CD4-positive, alpha-beta T cell treated with Interleukin-21 for 1 hour (primary cell): ENCODE results near the gene GPR132.
A peak's percentile ranks its signal among the peaks of the same experiment; 100 is the strongest.
"Not testable (repeated sequence)": the region's sequence is repeated elsewhere in the genome, so short reads cannot be mapped to it uniquely, and the experiment has no call there.

Experiments used
- DNase-seq: peaks from one replicate; pipeline ENCODE4 v3.0.0-alpha.2; 2020

The GPR132 gene

DNA sequence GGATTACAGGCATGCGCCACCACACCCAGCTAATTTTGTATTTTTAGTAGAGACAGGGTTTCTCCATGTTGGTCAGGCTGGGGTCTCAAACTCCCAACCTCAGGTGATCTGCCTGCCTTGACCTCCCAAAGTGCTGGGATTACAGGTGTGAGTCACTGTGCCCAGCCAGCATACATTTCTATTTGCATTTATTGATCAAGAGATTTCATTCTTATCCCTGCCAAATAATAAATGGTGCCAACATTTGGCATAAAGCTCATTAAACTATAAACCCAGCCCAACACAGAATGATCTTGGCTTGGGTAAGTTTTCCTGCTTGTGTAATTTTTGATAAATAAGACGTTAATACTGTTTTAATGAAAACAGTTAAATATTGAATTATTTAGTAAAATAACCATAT, 29.6 kb downstream of the GPR132 start:
- not testable (repeated sequence) for DNase-seq

DNA sequence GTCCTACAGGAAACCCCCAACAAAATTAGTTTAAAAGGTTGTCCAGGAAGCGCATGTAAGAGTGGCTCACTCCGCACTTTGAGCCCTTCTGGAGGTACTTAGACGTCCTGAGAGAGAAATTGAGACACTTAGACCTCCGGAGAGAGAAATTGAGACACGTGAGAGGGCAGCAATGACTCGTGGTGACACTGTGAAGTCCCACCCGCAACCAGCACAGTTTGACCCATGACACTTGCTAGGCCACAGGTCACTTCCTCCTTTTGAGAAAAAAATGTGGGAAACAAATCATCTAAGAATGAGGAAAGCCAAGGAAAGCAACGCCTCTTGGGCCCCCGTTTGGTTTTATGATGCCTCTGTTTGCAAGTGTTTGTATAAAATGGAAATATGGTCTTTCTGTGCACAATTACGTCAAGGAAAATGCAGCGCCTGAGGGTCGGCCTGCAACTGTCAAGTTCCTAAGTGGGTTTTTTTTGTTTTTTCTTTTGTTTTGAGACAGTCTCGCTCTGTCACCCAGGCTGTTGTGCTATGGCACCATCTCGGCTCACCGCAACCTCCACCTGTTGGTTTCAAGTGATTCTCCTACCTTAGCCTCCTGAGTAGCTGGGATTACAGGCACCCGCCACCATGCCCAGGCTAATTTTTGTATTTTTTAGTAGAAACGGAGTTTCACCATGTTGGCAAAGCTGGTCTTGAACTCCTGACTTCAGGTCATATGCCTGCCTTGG, 30.8 kb downstream of the GPR132 start:
- no peak for DNase-seq

DNA sequence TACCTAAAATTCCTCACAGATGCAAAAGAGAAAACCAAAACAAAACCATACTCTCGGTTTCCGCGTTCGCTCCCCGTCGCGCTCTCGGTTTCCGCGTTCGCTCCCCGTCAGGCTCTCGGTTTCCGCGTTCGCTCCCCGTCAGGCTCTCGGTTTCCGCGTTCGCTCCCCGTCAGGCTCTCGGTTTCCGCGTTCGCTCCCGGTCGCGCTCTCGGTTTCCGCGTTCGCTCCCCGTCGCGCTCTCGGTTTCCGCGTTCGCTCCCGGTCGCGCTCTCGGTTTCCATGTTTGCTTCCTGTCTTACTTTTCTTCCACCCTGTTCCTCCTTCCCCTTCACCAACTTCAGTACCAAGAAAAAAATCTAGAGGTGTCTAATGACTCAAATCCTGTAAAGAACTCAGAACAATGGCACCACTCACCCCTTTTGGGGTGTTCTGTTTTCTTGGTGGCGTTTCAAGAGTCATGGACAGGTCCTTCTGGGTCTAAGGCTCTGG, 31.8 kb downstream of the GPR132 start:
- not testable (repeated sequence) for DNase-seq

DNA sequence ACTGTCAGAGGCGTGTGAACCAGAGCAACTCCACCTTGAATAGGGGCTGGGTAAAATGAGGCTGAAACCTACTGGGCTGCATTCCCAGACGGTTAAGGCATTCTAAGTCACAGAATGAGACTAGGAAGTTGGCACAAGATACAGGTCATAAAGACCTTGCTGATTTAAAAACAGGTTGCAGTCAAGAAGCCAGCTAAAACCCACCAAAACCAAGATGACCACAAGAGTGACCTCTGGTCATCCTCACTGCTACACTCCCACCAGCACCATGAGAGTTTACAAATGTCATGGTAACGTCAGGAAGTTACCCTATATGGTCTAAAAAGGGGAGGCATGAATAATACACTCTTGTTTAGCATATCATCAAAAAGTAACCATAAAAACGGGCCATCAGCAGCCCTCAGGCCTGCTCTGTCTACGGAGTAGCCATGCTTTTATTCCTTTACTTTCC, 32.8 kb downstream of the GPR132 start:
- DNase-seq, result not testable (repeated sequence)

DNA sequence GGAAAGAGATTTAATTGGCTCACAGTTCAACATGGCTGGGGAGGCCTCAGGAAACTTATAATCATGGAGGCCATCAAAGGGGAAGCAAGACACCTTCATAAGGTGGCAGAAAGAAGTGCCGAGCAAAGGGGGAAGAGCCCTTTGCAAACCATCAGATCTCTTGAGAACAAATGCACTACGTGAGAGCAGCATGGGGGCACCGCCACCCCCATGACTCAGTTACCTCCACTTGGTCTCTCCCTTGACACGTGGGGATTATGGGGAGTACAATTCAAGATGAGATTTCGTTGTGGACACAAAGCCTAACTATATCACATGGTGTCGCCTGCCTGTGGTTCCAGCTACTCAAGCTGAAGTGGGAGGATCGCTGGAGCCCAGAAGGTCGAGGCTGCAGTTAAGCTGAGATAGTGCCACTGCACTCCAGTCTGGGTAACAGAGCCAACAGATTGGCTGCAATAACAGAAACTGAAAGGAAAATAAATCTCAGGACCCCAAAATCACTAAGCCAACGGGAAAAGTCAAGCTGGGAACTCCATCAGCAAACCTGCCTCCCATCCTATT, 34.3 kb downstream of the GPR132 start:
- no peak for DNase-seq

DNA sequence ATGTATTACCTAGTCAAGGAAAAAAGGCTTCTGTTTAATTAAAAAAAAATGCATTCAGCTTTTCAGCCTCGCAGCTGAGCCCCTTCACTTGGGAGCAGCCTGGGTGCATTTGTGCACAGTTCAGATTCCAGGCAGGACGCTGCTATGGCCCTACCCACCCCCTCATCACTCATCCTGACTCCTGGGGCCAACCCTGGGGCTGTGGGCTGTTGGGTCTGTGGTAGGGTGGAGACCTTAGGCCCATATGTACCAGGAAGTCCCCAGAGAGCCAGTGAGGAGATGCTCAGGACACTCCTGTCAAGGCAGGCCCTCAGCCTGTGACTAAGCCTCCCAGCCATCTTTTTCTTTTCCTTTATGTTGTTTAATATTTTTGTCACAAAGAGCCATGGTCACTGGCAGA, 35.0 kb downstream of the GPR132 start:
- no peak for DNase-seq

DNA sequence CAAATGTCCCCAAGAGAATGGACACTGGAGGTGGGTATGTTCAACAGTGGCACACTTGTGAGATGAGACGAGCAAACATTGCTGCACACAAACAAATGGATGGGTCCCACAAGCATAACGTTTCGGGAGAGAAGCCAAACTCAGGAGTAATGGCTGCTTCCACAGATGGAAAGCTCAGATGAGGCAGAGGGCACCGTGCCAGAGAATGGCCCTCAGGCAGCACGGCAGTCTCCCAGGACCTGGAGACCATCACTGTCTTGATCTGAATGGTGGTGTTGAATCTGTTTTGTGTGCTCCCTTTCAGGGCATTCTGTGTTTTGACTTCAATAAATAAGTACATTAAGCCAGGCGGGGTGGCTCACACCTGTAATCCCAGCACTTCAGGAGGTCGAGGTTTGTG, 35.8 kb downstream of the GPR132 start:
- no peak for DNase-seq

DNA sequence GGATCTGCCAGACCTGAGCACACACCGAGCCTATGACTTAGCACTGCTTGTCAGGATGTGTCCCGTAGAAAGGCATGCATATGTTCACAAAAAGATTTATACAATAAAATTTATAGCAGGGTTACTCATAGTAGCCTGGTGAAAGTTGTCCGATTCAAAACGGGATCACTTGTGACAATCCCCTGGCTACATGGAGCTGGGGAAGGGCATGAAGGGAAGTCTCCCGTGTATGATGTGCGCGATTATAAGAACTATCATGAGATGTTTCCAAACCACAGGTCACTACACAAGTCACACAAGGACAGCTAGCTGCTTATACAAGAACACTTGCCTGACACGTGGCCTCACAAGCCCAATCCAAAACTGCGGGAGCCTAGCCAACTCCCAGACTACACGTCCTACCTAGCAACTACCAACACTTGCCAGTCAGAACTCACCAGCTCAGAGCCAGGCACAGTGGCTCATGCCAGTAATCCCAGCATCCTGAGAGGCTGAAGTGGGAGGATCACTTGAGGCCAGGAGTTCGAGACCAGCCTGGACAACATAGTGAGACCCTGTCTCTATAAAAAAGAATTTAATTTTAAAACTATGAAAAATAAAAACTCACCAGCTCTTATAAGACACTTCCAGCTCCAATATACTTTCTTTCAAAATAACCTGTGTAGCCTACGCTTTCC, 36.8 kb downstream of the GPR132 start:
- DNase-seq, result no peak

DNA sequence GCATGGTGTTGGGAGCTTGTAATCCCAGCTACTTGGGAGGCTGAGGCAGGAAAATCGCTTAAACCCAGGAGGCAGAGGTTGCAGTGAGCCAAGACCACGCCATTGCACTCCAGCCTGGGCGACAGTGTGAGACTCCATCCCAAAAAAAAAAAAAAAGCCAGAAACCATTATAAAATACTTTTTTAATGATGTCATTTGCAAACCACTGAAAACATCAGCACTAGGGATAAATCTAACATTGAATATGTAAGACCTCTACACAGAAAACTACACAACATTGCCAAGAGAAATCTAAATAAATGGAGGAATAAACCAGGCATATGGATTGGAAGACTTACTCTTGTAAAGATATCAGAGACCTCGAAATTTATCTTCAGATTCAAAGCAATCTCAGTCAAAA, 37.5 kb downstream of the GPR132 start:
- not testable (repeated sequence) for DNase-seq

DNA sequence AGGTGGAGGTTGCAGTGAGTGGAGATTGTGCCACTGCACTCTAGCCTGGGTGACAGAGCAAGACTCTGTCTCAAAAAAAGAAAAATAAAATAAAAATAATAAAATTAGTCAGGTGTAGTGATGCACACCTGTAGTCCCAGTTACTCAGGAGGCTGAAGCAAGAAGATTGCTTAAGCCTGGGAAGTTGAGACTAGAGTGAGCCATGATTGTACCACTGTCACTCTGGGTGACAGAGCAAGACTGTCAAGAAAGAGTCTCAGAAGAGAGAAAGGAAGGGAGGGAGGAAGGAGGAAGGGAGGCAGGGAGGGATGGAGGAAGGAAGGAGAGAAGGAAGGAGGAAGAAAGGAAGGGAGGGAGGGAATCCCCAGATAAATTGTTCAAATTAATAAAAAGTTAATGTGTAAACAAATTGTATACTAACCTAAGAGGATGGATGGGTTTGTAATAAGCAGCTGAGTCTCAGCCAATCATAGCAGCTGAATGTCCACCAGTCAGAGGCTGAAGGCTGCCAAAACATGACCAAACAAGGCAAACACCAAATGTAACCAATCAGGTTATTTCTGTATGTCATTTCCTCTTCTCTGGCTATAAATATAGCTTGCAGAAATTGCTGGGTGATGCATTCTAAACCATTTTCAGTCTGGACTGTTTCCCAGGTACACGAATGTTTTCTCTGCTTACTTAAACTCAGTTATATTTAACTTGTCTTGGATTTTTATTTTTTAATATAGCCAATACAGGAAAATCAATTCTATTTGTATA, 38.2 kb downstream of the GPR132 start:
- DNase-seq, result no peak

DNA sequence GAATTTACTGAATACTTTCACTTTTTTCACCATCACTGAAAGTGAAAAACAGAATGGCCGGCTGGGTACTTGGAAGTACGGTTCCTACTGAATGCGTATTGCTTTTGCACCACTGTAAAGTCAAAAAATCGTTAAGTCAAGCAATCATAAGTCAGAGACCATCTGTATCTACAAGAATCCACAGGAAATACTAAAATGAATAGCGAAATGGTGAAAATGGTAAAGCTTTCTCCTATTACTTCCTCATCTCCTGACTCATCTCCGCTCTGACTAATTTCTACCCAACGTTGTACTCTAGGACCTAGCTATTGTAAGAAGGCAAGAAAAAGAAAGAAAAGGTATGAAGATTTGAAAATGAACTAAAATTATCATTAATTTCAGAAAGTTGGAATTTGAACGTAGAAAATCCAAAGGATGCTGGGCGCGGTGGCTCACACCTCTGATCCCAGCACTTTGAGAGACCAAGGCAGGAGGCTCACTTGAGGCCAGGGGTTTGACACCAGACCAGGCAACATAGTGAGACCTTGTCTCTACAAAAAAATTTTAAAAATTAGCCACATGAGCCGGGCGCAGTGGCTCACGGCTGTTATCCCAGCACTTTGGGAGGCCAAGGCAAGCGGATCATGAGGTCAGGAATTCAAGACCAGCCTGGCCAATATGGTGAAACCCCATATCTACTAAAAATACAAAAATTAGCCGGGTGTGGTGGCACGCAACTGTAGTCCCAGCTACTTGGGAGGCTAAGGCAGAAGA, 39.0 kb downstream of the GPR132 start:
- no peak for DNase-seq

DNA sequence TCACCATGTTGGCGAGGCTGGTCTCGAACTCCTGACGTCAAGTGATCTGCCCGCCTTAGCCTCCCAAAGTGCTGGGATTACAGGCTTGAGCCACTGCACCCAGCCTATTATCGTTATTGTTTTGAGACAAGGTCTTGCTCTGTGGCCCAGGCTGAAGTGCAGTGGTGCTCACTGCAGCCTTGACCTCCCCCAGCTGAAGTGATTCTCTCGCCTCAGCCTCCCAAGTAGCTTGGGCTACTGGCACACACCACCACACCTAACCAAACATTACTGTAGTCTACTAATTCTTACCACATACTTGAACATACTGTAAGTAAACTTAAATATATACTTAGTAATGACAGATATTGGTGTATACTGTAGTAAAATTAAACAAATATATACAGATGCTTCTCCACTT, 39.8 kb downstream of the GPR132 start:
- no peak for DNase-seq

DNA sequence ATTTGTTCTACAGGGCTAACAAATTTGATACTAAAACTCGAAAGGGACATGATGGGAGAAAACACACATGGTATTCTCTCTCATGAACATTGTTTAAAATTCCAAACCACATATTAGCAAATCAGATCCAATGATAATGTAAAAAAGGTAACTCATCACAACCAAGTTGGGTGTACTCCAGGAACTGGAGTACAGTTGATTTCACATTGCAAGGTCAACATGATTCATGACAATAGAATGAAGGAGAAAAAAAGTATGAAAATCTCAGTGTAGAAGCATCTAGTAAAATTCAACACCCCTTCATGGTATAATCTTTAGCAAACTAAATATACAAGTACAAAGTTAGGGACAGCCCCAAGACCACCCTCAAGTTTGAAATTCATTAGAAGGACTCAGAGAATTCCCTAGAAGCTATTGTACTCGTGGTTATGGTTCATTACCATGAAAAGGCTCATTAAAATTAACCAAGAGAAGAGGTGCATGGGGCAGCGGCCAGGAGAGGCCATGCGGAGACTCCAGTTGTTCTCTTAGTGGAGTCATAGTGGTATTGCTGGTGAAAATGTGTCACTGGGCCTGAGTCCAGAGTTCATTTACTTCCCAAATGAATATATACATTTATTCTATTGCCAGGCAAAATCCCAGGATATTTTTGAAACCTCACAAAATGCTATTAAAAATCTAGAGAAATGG, 41.3 kb downstream of the GPR132 start:
- DNase-seq, result no peak

DNA sequence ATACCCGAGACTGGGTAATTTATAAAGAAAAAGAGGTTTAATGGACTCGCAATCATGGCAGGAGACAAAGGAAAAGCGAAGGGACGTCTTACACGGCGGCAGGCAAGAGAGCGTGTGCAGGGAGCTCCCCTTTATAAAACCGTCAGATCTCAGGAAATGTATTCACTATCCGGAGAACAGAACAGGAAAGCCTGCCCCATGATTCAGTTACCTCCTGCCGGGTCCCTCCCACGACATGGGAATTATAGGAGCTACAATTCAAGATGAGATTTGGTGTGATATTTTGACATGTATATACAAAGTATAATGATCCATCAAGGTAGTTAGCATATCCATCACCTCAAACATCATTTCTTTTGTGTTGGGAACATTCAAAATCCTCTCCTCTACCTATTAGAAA, 42.1 kb downstream of the GPR132 start:
- DNase-seq, result no peak

DNA sequence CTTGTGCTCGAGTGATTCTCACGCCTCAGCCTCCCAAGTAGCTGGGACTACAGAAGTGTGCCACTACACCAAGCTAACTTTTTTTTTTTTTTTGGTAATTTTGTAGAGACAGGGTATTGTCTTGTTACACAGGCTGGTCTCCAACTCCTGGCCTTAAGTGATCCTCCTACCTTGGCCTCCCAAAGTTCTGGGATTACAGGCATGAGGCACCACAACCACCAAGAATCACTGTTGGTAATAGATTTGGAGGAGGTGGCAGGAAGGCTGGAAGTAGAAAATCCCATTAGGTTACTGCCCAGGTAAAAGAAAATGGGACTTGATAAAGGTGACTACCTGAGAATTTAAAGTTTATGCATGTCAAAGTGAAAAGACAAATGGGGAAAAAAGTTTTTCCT, 43.0 kb downstream of the GPR132 start:
- DNase-seq, result no peak

DNA sequence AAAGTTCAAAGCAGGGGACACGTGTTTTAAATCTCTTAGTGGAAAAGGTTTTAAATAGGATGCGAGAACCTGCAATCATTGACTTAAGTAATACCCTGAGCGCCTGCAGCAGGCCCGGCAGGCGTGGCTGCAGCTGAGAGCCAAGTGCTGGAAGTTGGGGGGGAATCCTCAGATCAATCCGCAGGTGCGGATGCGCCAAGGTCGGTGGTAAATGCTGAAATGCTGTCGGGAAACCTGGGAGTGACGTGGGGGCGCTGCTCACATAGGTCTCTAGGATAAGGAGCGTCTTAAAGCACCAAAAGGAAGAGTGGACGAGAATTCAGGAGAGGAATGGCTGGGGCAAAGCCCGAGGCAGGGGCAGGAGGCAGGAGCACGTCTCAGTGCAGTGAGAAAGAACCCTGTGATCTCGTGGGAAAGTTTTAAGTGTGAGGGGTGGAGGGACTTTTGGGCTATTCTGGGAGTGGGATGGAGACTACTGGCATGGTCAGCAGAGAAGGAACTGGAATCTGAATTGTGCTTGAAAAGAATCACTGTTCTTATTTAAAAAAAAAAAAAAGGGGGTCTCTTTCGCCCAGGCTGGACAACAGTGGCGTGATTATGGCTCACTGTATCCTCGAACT, 43.5 kb downstream of the GPR132 start:
- no peak for DNase-seq

DNA sequence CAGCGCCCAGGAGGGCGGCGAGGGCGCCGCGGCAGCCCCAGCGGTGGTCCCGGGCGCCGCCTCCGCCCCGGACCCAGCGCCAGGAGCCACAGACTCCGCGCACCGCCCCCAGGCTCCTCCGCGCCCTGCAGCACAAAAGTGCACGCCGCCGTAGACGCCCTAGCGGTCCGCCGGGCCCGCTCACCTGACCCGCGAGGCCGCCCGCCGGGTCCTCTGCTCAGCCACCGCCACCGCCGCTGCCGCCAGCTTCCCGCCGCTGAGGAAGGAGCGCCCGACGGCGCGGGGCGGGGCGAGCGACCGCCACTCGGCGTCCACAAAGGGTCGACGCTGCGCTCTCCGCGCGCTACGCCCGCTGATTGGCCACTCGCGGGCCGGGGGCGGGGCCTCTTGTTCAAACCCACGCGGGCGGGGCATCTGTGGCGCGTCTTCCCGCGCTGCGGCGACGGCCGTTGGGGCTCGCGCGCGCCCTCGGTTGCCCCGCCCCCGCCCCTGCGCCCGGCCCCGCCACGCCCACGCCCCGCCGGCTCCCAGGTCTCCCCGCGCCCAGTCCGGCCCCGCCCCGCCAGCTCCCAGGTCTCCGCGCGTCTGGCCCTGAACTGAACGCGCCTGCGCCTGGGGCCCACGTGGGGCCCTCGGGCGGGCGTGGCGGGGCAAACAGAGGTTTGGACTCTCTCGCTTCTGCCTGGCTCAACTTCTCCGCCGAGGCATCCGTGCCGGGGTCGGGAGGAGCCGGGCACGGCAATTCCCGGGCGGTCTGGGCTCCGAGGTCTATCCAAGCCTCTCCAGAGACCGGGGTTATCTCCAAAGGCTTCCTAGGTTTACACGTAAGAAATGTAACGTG, 44.2 kb downstream of the GPR132 start, which contains the start of gene CDCA4:
Gene CDCA4 (minus strand): TSS at position 269 of the 841 bp plus-strand sequence. CDS start 9,154 bp downstream, outside the sequence.
- DNase-seq, result peak; percentile 98

DNA sequence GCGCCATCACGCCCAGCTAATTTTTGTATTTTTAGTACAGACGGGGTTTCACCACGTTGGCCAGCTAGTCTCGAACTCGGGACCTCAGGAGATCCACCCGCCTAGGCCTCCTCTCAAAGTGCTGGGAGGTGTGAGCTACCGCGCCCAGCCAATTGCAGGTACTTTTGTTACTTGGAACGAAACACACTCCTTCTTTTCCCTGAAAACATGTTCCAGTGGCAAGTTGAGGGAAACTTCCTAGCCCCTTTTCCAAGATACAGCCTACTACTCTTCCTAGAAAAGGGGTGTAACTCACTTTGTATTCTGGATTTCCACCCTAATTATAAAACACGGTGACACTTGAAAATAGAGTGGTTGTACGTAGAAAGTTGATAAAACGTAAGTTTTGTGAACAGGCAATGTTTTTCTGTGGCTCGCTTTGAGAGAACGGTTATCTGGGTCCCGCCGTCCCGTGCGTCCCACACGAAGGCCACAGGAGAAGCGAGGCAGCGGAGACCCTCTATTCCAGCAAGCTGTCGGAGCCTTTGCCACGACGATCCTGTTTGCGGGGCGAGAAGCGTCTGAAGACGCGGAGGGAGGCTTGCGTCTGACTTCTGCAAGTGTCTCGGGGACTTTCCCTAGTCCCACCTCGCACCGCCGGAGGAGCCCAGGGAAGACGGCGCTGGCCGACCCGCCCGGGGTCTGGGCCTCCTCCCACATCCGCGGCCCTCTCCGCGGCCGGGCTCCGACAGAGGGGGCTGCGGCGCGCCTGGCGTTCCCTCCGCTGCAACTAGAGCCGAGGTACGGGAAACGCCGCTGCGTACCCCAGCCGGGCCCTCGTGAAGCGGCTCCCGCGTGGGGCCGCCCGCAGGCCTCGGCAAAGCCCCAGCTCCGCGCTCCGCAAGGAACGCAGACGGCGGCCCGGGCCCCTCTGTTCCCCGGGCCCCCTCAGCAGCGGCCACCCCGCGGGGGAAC, 45.1 kb downstream of the GPR132 start:
- DNase-seq, result peak; percentile 73

DNA sequence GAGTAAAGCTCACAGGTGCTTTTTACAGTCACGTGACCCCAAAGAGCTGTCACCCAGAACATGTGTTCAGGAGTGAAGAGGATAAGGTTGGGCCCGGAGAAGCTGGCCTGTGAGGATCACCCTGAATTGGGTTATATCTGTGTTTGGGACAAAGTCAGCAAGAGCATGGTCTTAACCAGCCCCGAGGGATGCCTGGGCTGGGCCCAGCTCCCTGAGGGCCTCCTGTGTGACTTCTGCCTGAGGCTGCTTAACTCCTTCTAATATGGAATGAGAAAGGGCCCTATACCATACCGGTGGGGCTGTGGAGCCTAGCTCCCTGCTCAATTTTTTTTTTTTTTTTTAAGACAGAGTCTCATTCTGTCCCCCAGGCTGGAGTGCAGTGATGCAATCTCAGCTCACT, 46.8 kb downstream of the GPR132 start:
- no peak for DNase-seq
